Stimulated activated CD8-positive, alpha-beta memory T cell treated with anti-CD3 and anti-CD28 coated beads, Interleukin-15, amount 100 ng/mL, for 1 hour (primary cell): ENCODE data around the gene FOXI1.
"Not testable (repeated sequence)": the region's sequence is repeated elsewhere in the genome, so short reads cannot be mapped to it uniquely, and the experiment has no call there.

Source experiments
- DNase-seq: peaks from one replicate; pipeline ENCODE4 v3.0.0-alpha.2; 2020; ENCODE audit warnings: low read depth

The FOXI1 gene

DNA sequence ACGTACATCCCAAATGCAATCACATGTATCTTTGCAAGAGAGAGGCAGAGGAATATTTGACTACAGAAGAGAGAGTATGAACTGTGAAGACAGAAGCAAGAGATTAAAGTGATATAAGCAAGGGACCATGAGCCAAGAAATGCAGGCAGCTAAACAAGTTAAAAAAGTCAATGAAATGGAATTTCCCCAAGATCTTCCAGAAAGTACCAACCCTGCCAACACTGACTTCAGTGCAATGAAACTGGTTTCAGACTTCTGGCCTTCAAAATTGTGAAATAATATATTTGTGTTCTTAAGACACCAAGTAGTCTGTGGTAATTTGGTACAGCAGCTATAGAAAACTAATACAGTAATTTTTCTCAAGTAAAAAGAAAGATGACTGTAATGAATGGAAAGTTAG, 20.9 kb downstream of the FOXI1 start:
- no peak for DNase-seq

DNA sequence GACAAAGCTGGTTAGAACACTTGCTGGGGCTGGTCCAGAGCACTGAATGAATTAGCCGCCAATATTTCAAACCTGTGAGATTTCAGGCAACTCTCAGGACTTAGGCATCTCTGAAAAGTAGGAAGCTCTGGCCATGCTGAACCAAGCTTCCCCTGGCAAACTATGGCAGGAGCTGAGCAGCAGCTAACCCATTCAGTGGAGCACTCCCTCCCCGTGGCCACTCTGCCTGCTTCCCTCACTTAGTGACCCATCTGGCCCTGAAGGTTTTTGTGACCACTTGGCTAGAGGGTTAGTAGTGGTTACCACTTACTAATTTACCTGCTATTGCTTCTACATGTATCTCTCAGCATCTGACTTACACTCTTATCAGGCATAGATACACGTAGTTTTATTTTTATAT, 25.5 kb downstream of the FOXI1 start:
- DNase-seq = no peak

DNA sequence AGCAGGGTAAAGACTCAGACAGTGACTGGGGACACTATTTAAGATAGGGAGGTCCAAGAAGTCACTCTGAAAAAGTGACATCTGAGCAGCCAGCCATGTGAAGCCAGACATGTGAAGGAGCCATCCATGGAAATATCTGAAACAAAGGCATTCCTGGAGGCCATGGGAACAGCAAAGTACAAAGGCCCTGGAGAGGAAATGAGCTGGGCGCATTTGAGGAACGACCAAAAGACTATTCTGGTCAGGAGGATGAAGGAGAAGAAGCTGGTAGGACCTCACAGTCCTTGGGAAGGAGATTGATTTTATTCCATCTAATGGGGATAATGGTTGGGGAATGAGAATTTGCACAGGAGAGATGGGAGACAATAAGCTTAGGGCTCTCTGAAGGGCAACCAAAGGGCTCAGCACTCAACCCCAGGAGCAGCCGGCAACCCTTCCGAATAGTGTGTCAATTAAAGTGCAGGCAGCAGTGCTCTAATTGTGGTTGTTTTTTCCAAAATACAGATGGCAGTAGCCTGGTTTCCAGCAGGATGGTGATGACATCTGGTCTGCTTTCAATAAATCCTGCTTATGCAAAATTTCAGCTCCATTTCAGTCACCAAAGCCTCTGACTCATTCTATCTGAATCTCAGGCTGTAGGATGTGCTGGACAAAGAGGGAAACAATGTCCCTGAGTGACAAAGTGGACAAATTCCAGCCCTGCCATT, 26.7 kb downstream of the FOXI1 start:
- no peak for DNase-seq

DNA sequence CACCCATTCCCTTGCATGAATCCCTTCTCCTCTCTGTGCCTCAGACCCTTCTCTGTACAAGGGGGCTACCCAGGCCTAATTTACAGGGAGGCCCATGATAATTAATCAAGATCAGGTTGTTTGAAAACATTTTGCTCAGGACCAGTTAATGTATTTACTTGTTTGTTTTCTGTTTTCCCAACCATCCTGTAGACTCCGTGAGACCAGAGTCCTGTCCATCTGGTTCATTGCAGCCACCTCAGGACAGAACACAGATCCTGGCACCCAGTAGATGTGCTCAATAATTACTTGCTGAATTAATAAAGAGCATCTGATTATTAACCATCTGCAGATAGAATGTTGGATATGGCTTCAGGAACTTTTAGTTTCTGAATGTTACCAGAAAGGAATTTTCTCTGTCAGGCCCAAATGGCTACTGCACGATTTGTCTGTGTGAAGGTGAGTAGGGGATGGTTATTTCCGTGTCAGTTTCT, 27.3 kb downstream of the FOXI1 start:
- DNase-seq = no peak

DNA sequence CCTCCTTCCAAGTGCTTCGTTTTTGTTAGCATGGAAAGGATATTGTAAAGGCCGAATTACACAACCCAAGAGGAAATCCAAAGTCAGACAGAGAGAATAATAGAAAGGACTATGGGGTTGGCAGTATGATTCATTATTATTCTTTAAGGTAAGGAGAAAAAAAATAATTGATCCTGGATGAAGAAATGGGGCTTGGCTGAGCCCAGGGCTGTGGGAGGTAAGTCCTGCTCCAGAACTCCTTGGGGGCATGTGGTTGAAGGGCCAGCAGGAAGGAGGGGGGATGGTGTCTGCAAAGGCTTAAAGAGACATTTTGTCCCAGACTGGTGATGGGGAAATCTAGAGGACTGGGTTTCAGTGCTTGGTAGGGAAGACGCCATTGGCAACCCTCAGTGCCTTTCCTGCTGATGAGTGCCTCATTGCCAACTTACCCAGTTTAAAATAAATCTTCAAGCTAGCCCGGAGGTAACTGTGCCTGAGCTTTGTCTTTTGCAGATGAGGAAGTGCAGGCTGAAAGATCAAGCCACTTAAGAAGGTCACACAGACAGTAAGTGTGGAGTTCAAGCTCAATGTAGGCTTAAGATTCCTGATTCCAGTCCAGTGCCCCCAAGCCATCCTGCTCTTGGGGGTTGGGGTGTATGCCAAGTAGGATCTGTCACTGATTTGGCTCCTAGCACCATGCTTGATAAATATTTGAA, 30.2 kb downstream of the FOXI1 start:
- no peak for DNase-seq

DNA sequence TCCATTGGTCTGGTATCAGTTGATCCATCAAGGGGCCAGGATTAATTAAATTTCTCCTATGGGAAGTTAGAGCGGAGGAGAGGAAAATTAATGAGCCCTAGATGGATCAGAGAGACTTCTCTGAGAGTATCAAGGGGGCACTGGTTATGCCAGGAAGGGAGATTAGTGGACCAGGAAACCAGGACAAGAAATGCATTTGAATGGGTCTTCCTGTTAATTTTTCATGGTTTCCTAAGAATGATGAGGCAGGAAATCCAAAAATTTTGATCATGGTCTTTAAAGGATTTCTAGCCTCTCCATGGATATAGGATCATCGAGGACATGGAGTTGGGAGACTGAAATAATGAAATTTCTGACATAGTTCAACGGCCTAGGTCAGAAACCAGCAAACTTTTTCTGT, 30.8 kb downstream of the FOXI1 start:
- DNase-seq = no peak

DNA sequence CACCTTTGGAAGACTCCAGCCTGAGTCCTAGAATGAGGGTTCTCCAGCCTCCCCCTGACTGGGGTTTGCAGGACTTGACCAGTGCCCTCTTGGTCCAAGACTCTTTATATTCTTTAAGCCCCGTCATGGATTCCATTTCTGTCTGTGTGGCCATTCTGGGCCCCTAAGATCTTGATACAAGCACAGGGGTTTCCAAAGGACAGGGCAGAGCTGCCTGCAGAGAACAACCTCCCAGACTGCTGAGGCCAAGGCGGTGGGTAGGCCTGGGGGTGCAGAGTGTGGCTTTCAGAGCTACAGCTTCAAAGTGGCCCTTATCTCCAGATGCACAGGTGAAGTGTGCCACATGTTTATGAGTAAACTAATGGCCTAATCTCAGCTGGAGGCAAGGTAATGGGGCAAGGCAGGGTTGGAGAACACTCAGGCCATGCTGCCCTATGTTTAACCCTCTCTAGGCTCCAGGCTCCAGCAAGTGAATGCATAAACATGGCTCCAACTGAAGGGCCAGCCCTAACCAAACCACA, 32.1 kb downstream of the FOXI1 start:
- no peak for DNase-seq

DNA sequence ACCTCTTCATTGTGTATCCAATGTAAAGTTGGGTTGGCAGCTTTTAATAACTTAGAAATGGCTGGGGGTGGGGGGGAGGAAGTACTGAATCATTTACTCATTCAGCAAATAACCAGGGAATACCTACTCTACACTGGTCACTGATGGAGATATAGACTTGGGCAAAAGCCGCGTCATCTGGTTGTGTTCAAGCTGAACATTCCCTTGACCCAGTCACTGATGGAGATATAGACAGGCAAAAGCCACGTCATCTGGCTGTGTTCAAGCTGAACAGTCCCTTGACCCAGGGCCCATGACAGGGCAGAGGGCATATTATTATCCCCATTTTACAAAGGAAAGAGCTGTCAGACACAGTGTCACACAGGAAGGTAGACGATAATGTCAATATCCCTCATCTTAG, 32.6 kb downstream of the FOXI1 start:
- no peak for DNase-seq

DNA sequence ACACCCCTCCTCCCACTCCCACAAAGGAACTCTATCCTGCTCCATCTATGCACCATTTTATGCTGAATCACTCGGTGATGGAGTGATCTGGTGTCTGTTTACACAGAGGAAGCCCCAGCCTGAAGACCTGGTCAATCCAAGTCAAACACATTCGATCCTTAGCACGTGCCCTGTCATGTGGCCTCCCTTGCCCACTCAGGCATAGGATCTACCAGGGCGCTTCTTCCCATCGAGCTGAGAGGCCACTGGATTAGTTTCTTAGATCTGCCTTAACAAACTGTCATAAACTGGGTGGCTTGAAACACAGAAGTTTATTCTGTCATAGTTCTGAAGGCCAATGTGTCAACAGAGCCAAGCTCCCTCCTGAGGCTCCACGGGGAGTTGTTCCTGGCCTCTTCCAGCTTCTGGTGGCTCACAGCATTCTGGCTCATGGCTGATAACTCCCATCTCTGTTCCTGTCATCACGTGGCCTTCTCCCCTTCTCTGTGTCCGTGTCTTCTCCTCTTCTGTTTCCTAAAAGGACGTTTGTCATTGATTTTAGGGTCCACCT, 34.2 kb downstream of the FOXI1 start:
- no peak for DNase-seq

DNA sequence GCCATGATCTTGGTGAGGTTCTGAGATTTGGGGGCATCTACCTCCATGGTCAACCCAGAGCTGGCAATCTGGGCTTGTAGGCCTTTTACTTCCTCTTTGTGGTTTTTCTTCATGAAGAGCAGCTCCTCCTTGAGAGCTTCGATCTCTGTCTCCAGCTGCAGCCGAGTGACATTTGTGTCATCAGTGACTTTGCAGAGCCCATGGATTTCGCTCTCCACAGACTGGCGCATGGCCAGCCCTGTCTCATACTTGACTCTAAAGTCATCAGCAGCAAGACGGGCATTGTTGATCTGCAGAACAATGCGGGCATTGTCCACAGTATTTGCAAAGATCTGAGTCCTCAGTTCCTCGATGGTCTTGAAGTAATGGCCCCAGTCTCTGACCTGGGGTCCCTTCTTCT, 35.5 kb downstream of the FOXI1 start:
- DNase-seq = not testable (repeated sequence)

DNA sequence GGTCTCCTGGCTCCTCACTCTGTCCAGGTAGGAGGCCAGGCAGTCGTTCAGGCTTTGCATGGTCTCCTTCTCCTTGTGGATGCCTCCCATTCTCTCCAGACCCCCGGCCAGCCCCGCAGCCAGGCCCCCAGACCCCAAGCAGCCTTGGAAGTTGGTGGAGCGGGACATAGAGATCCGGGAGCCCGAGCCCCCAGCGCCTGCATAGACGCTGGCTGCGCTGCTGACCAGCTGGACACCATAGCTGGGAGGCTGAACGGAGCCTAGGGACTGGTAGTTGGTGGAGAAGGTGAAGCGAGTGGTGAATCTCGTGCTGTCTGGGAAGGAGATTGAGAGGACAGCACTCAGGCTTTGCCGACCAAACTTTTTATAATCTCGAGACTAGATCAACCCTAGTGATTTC, 35.9 kb downstream of the FOXI1 start:
- no peak for DNase-seq

DNA sequence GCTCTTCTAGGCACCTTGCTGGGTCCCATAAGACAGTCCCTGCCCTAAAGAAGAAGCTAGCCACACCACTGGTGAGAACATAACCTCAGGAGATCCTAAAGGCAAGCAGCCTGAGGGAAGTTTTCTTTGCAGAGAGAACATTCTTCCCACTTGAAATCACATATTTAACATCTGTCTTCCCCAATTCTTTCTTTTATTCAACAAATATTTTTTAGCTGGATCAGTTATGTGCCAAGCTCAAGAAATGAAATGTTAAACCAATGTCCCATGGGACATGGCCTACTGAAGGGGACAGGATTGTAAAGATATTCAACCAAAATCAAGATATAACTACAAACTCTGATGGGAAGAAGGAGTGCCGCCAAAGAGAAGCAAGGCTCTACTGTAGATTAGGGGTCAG, 36.5 kb downstream of the FOXI1 start:
- no peak for DNase-seq

DNA sequence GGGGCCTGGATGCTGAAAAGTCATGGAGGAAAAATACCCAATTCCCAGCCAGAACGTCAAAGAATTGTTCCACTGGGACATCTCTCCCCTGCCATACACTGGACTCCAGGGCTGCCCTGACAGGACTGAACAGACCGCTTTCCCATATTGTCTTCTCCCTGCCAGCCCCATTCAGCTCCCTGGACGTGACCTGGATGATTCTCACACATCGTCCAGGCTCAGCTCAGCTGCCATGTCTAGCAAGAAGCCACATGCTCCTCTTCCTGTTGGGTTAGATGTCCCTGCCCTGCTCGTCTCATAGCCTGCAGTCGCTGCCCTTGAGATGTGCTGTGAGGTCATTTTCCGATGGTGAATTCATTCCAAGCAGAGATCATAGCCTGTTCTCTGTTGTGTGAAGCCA, 37.4 kb downstream of the FOXI1 start:
- DNase-seq = no peak

DNA sequence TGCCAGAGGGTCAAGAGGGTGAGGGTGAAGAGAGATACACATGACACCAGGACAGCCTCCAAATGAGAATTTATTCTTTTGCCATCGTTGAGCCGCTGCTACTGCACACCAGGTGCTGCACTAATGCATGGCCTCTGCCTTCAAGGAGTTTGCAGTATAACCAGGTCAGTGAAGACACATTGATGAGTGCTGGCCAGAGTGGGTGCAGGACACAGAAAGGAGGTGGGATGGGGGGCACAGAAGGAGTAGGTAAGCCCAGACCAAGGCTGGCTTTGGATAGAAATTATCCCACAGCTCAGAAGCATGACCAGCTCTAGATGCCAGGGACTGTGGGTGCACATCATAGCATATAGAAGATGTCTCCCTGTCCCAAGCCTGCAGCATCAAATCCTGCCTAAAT, 38.0 kb downstream of the FOXI1 start:
- no peak for DNase-seq

DNA sequence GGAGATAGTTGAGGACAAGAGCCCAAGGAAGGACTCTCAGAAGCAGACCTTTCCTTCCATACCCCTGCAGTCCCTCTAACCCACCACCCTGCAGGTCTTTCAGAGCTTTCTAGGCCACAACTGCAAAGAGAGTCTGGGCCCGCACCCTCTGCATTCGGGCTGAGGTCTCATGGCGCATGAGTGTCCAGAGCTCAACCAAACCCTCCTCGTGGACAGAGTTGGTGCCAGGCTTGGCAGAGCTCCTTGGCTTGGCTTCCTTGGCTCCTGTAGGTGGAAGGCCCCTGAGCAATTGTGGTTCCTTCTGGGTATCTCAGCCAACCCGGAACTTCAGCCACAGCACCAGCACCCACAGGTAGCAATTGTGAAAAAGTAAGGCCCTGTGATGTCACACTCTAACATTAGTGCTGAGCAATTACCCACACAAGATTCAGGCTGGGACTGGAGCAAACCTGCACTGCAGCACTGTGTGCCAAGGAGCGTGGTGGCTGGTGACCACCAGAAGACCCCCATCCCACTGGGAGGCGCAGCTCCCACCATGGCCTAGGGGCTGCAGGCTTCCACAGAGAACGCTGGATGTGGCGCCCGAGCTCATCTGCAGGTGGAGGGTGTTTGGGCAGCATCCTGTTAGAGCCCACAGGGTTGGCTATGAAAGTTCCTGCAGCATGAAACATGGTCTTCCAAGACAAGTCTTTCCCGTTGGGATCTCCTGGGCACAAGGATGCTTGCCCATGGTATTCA, 38.8 kb downstream of the FOXI1 start:
- DNase-seq = no peak

DNA sequence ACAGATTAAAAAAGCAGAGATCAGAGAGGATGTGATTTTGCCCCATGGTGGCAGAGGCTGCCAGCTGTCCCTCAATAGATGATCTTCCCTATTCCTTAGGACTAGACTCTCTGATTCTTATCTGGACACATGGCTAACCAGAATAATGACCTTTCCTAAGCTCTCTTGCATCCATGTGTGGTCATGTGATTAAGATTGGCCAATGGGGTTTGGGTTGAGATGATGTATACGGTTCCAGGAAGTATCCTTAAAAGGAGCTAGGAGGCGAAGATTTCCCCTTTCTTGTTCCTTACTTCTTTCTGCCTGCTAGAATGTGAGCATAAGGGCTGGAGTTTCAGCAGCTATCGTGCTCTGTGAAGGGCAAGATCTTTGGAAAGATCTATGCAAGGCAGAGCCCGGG, 39.8 kb downstream of the FOXI1 start:
- no peak for DNase-seq

DNA sequence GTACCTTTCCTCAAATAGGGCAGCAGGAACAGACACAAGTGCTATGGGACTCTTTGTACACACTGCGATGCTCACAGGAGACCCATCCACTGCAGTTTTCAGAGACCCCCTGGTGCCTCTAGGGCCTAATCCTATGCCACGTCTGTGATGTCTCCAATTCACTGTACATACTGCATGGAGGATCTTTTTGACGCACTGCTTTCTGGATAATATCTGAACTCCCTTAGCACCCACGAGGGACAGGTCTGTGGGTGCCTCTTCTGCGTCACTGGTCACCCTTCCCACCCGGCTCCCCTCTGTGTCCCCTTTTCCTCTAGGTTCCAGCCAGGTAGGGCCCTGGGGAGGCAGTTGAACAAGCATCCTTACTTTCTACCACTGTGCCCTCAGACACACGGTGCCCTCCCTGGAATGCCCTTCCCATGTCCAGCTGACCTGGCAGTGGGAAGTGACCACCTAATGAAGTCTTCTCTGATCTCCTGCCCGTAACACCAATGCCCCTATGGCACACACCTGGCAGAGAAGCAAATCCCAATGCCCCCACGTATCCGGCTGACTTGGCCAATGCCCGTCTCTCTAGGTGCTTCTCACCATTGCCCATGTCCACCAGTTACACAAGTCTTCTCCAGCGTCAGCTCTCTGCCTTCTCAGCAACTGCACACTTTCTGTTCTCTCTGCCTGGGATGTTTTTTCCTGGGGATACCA, 41.5 kb downstream of the FOXI1 start:
- no peak for DNase-seq

DNA sequence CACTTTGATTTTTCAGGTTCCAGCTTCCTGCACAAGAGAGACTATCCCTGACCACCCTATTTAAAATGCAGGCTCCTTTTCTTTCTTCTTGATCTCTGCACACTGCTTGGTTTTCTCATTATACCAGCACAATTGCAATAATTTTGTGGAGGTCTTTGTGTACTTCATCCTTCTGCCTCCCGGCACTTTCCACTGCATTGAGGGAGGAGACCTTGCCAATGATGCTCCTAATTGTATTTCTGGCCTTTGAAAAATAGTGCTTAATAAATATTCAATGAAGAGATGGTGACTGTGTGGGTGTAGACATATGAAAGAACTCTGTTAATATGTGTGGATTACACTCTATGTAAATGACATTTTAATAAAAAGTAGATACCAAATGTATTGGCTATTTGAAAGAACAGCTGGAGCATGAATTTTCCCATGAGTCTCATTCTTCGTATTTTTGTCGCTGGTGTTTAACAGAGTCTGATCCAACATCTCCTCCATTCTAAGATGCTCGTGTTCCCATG, 42.1 kb downstream of the FOXI1 start:
- DNase-seq = no peak

DNA sequence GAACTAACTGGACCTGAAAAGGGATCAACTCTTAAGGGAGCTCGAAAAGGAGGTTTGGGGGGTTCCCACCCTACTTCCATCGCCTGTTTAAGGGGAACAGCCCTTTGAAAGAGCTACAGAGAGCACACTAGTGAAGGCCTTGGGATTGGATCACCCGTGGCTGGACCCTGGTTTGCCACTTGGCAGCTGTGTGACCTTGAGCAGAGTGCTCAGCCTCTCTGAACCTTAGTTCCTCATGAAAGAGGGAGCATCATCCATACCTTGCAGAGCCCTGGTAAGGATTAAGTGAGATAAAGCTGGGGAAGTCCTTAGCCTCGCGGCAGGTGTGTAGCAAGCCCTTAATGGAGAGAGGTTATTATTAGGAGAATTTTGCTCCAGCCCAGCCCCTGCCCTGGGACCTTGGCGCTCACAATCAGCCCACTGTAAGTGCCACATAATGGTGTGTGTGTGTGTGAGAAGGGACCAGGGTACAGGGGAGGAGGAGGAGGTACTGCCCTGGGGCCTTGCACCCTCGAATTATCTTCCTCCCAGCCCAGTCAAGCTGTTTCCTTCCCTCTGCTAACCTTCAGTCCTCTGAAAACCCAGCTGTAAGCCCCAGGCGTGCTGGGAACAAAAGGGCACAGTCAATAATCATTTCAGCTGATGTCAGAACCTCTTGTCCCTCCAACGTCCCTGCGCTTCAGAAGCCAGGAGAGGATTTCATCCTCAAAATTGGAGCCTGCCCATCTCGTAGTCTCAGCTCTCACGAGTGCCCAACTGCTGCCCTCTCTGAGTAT, 42.9 kb downstream of the FOXI1 start:
- DNase-seq = no peak

DNA sequence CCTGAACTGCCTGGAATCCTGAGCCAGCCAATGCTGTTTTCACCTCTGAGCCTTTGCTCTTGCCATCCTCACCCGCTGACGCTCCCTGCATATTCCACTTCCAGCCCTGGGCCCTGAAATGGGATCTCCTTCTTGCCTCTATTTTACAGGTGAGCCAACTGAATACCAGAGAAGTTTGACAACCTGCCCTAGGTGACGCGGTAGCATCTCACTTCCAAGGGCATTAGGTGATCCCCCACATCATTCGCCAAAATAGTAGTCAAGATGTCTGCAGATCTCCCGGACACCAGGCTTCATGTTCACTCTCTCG, 43.5 kb downstream of the FOXI1 start:
- DNase-seq = no peak

DNA sequence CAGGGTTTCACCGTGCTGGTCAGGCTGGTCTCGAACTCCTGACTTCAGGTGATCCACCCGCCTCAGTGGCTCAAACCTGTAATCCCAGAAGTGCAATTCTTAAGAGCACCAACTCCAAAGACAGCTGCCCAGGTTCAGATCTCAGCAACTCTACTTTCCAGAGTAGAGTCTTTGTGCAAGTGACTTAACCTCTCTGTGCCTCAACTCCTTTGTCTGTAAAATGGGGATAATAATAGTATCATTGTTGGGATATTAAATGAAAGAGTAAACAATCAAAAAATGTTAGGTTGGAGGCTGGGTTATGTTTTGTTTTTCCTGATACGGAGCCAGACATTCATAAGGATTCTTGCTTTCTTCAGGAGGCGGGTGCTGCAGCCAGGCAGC, 45.0 kb downstream of the FOXI1 start:
- no peak for DNase-seq
